Stimulated activated CD4-positive, alpha-beta T cell treated with anti-CD3 and anti-CD28 coated beads, Interleukin-1b, Interleukin-23, amount 100 ng/mL, for 24 hours (primary cell): ENCODE measurements around the gene DOC2A.
A peak's percentile ranks its signal among the peaks of the same experiment; 100 is the strongest.

Experiments used
- DNase-seq, 4 experiments: peaks; one replicate each; pipeline ENCODE4 v3.0.0-alpha.2; 2020; ENCODE audit warnings: low read depth in 4 of 4, low spot score in 1 of 4

DOC2A gene

DNA sequence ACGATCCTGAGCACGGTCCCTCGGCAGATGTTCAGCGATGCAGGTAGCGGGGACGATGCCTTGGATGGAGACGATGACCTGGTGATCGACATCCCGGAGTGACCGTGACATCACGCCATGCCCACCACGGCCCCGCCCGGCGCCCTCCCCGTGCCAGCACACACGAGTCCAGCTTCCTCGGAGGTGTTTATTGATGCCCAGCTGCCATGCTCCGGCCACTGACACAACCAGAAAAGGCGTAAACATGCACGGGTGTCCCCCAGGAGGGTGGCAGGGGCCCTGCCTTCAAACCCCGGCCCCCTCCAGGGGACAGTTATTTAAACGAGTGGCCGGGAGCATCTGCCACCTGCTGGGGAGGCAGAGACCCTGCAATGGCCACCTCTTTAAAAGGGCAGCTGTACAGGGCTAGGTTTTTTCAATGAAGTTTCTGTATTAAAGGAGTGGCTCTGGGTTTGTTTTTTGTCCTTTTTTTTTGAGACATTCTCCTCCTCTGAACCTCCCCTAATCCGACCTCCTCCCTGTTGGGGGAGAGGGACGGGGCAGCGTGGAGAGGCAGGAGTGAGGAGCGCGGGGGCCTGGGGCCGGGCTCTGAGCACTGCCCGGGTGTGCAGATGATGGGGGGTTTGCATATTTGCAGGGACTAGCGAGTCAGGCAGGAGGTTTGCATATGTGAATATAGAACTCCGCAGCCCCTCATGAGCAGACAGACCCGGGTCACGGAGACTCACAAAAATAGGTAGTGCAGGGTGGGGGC, 5.3 kb downstream of the DOC2A start:
- no peak for DNase-seq

DNA sequence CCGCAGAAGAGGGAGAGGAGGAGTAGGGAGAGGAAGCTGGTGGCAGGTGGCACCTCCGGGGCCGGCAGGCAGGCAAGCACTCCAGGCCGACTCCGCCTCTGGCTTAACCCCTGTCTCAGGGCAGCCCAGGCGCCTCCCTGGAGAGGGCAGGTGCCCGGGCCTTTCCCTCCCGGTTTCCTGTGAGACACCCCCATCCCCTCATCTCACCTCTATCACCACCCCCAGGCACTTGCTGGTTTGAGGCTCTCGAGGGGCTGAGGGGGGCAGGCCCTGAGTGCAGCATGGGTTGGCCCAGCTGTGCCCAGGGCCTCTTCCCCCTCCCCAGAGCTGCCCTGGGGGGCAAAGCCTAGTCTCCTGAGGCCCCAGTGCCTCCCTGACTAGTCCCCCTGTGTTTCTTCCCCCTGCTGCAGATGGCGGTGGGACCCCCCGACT, 6.0 kb downstream of the DOC2A start:
- DNase-seq = no peak

DNA sequence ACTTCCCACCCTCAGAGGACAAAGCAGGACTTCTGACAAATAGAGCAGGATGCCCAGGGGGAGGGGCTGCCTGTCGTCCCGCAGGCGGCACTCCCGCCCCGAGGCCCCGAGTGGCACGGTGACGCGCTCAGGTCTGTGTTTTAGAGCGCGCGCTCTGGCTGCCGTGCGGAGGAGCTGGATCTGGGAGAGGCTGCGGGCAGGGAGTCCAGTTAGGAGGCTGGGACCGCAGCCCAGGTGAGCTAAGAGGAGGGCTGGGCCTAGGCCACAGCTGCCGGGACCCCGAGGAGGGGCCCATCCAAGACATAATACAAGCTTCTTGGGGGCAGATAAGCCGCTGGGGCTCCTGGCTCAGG, 6.4 kb downstream of the DOC2A start:
- DNase-seq = no peak

DNA sequence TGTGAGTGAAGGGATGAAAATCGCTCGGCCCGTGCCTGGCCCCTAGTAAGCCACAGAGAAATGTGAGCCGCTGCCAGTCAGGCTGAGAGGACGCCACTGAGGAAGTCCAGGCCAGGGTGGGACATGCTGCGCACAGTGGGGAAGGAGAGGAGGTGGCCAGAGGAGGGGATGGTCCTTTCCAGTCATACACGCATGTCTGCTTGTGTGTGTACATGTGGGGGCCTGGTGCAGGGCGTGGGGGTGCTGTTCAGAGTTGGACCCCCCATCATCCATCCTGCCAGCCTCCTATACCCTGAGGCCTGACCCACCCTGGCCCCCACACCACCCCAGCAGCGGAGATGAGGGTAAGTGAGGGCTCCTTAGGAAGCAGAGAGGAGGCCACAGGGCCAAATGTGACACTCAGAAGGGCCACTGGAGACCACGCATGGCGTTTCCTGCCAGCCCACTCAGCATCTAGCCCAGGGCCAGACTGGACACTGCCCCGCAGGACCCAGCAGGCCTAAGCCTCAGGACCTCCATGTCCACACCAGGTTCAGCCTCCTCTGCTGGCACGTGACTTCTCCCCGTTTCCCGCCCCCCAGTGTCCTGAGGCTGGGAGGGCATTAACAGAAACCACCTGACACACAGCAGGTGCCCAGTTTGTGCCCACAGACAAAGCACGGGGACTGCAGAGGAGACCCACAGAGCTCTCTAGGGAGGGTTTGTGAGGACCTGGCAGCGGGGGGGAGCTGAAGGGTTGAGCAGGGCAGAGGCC, 7.0 kb downstream of the DOC2A start:
- no peak for DNase-seq

DNA sequence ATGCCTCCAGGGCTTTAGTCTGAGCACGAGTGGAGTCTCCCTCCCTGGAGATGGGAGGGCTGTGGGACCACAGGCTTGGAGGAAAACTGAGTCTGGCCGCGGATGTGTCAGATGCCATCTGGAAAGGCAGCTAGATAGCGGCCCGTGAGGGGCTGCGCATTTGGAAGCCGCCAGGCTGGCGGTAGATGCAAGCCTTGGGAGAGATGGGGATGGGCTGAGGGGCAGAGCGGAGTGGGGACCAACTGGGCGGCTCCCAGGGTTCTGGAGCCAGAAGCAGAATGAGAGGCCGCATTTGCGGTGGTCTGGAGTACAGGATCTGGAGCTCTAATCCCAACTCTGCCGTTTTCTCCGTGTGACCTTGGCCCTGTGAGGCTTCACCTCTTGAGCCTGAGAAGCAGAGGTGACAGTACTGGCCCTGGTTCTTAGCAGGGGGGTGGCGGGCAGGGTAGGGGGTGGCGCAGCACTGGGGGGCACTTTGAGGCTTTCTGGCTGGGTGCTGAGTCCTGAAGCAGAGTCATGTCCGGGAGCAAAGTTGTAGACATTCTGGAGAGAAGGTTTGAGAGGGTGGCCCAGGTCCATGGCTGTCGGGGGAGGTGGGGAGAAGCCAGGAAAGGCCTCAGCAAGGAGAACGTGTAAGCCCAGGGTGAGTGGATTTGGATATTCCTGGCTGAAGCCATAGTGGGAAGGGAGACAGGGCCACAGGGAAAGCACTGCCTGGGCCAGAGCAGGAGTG, 8.0 kb downstream of the DOC2A start:
- no peak for DNase-seq

DNA sequence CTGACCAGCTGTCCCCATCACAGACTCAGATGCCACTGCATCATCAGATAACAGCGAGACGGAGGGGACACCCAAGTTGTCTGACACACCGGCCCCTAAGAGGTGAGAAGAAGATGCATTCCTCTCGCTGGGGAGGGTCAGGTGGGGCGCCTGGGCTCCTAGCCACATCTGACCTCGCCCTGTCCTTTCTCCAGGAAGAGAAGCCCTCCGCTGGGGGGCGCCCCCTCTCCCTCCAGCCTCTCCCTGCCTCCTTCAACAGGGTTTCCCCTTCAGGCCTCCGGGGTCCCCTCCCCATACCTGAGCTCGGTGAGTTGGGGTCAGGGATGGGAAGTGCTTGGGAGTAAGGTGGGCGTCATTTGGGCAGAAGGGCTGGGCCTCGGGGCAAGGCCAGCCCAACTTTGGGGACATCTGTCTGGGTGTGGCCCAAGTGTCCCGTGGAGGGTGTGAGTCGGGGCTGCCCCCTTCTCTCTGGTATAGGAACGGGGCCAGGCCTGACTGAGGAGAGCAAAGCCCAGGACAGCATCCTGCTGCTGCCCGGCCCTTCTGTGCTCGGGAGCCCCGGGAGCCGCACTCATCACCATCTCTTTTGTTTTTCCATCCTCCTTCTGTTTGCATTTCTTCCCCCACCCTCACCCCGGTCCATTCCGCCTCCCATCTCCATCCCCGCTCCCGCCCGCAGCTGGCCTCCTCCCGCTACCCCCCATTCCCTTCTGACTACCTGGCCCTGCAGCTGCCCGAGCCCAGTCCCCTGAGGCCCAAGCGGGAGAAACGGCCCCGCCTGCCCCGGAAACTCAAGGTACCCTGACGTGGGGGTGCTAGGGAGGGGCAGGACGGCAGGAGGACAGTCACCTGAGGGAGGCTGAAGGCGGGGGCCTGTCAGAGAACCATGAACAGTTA, 9.8 kb downstream of the DOC2A start:
- no peak for DNase-seq

DNA sequence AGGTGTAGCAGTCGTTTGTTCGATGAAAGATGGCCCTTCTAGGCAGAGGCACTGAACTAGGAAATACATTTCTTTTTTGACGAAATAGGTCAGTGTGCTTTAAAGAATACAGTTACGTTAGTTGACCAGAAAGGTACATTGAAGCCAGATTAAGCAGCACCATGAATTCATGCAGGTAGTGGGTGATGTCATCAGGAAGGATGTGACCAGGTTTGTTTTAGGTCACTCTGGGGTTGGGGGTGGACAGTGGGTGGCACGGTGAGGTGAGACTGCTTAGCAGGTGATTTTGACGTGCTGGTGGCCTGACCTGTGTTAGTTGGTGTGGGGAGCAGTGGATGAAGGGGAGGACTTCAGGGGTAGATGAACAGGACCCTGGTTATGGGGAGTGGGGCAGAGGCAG, 11.2 kb downstream of the DOC2A start:
- DNase-seq = no peak

DNA sequence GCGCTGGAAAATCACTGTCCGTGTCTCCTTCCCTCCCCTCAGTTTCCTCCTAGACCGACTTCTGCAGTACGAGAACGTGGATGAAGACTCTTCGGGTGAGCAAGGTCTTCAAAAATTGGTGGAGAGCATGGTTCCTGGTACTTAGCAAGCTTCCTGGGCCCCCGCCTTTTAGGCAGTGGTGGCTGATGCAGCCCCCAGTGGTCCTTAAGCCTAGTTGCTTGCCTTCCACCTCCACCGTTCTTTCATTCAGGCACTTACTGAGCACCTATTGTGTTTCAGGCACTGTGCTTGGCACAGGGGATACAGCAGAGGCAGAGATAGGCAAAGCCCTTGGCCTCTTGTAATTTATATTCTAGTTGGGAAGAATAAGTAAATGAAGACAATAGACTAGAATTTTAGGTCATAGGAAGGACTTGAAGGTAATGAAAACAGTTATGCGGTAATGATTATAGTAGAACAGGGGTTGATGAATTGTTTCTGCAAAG, 14.0 kb downstream of the DOC2A start:
- DNase-seq = no peak

DNA sequence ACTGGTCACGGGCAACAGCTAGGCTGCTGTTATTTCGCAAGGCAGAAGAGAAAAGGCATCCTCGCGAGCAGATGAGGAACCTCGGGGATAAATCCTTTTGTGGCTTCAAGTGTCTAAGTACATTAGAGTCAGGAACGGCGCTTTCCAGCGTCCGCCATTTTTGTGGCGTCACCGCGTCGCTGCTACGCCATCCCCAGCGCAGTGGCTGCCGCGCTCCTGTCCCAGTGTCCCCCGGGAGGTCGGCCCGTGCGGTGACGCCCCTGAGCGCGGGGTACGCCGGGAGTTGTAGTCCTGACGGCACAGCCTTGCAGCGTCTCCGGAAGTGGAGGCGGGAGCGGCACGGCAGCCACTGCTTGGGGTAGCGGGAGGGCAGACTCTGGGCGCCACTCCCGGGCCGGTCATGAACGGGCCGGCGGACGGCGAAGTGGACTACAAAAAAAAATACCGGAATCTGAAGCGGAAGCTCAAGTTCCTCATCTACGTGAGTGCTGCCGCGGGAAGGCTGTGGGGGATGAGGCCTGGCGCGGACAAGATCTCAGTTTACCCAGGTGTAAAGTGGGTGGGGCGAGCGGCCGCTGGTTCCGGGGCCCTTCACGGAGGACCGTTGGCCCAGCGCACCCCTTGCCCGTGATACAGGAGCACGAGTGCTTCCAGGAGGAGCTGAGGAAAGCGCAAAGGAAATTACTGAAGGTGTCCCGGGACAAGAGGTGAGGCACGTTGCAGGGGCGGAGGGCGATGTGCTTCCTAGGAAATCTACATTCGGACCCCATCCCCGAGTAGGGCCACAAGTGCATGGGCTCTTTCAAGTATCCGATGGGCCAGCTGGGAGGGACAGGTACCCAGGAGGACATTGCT, 14.7 kb downstream of the DOC2A start, which contains the start of gene INO80E:
Gene INO80E (plus strand): TSS at position 331 of the 855 bp plus-strand sequence. CDS start 70 bp downstream, at position 401.
- DNase-seq = peak; percentile 94 to 100 (median 99)

DNA sequence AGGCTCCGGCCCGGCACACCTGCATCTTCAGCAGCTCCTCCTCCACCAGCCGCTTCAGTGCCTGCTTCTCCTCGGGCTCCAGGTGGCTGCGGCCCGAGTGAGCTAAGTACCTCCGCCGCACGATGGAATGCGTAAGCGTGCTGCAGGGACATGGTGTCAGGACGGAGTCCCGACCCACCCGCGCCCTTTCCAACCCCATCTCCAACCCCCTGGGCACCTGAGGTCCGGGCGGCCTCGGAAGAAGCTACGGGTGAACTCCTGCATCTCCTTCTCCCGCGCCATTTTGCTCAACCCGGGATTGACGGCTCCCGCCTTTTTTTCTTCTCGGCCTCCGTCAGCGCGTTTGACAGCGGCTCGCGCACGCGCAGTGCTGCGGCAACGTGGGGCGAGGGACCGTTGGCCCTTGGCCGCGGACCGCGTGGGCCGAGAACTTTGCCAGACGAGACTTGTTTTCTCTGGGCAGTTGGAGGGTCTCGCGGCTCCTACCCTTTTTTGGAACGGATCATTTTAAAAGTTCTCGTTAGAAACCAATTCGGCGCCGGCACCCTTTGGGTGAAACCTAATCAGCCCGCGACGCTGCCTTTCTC, 15.4 kb downstream of the DOC2A start, which contains the start of gene HIRIP3:
Gene HIRIP3 (minus strand): TSS at position 294 of the 587 bp plus-strand sequence. CDS start 12 bp downstream, at position 282.
- DNase-seq = peak; percentile 75 to 79 (median 76)

DNA sequence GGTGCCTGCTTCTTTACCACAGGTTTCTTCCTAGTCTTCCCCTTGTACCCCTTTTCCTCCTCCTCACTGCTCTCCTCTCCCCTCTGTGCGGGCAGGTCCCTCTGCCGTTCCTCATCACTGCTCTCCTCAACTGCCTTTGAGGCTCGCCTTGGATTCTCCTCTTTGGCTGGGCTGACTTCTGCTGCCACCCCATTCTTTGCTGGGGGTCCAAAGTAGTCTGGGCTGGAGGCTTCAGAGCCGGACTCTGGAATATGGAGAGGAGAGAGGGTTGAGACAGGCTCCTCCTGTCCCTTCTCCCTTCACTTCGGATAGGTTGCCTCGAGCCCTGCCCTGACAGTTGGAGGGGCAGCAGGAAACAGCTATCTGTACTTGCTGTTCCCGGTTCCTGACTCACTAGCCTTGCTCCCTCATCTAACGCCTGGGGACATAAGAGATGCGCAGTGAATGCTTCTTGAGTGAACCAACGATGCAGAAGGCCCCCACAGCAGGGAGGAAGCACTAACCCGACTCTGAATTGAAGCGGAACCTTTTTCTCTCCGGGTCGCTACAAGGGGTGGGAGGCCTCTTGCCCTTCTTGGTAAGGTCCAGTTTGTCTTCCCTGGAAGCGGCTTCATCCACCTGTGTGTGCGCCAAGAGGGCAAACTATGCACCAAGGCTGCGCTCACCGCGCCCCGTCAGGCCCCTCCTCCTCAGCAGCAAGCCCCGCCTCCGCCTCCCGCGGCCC, 16.1 kb downstream of the DOC2A start:
- peak; percentile 47 to 71 (median 57) for DNase-seq

DNA sequence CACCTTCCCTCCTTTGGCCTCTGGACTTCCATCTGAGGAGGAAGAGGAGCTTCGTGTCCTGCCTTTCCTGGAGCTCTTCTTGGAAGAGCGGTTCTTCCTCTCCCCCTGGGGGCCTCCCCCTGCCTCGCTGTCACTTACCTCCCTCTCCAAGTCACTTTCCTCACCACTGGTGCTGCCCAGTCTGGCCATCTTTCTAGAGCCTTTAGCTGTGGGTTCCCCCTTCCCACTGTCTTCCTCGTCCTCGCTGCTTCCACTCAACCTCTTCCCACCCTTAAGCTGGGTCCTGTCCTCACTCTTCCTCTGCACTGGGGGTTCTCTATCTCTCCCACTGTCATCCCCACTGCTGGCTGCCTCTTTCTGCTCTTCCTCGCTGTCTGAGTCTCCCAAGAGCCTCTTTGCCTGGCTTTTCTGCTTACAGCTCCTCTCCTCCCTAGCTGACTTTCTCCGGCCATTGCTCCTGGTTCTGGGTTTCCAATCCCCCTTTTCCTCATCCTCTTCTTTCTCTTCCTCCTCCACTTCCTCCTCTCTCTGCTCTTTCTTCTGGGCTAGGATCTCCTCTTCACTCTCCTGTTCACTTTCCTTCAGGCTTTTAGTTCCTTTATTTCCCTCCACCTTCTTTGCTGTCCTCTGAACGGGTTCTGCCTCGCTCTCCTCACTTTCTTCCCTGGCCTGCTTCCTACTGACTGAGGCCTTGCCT, 16.8 kb downstream of the DOC2A start:
- DNase-seq = no peak

DNA sequence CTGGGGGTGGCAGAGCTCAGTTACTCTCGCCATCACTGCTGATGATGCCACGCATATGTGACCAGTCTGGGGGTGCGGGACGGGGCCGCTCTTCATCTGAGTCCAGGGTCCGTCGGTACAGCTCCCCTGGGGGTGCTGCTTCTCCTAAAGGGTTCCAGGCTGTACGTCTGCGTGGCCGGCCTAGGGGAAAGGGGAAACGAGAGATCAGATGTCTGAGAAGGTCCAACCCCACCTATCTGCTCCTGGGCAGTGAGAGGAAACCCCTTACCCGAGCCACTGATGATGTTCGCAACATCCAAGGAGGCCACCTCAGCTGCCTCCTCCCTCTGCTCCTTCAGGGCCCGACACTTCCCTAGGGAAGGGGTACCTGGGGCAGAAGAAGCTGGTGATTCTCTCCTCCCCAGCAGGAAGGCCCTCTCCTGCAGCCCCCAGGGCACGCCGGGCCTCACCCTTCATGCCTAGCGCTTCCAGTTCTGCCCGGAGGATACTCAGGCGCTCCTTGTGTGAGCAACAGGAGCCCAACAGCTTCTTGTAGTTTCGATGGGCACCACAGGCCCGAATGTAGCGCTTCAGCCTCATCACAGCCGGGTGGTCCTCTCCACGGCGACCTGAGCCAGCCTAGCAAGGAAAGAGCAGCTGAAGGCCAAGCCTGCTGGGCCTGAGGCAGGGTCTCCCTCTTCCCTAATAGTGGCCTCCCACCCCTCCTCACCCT, 17.5 kb downstream of the DOC2A start:
- DNase-seq = no peak

DNA sequence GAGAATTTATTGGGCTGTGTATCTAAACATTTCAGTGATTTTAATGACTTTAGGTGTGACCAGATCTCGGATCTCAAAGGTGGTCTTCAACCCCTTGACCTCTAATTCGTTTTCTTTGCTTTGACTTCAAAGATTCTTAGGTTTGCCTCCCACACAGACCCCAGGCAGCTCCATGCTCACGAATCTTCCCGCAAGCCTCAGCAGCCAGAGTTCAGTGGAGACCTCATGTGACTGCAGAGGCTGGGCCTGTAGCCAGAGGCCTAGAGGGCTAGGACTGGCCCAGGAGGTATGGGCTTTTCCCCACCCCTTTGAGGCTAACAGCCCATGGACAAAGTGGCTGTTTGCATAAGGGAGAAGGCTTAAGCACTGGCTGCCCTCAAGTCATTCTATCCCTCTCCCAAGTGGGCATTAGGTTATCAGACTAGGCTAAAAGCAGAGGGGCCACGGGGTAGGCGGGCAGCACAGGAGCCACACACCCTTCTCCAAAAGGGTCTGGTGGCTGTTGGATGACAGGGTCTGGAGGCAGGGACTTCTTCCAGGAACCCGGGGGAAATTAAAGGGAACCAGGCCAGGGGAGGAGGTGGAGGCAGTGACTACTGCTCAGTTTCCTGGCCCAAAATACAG, 18.4 kb downstream of the DOC2A start:
- DNase-seq = no peak

DNA sequence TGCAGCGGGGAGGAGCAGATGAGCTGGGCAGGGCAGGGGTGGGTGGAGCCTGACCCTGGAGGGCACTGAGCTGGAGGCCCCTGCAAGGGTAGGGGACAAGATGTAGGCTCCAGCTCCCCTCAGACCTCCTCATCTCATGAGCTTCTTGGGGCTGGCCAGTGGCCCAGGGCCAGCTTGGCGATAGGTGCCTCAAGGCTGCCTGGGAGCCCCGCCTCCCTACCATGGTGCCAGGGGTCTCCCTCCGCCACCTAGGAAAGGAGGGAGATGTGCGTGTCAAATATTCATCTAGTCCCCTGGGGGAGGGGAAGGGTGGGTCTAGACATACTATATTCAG, 19.3 kb downstream of the DOC2A start:
- no peak for DNase-seq

DNA sequence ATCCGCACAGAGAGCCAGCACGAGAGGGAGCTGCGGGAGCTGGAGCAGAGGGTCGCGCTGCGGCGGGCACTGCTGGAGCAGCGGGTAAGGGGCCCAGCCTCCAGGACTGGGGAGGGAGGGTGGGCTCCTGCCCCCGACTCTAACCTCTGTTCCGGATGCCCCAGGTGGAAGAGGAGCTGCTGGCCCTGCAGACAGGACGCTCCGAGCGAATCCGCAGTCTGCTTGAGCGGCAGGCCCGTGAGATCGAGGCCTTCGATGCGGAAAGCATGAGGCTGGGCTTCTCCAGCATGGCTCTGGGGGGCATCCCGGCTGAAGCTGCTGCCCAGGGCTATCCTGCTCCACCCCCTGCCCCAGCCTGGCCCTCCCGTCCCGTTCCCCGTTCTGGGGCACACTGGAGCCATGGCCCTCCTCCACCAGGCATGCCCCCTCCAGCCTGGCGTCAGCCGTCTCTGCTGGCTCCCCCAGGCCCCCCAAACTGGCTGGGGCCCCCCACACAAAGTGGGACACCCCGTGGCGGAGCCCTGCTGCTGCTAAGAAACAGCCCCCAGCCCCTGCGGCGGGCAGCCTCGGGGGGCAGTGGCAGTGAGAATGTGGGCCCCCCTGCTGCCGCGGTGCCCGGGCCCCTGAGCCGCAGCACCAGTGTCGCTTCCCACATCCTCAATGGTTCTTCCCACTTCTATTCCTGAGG, 19.8 kb downstream of the DOC2A start:
- DNase-seq = no peak
